GM18873 (cell line): ENCODE results near the gene SLC25A36.
"Not testable (repeated sequence)": the region's sequence is repeated elsewhere in the genome, so short reads cannot be mapped to it uniquely, and the experiment has no call there.

Experiments
- ATAC-seq: cut with Tn5 transposase; IDR thresholded peaks from one replicate; pipeline ENCODE4 v1.9.1; 2021; ENCODE audit warnings: mild to moderate bottlenecking, moderate library complexity, moderate number of reproducible peaks; ENCODE audit not compliant: unreplicated experiment, low FRiP score

Gene SLC25A36

DNA sequence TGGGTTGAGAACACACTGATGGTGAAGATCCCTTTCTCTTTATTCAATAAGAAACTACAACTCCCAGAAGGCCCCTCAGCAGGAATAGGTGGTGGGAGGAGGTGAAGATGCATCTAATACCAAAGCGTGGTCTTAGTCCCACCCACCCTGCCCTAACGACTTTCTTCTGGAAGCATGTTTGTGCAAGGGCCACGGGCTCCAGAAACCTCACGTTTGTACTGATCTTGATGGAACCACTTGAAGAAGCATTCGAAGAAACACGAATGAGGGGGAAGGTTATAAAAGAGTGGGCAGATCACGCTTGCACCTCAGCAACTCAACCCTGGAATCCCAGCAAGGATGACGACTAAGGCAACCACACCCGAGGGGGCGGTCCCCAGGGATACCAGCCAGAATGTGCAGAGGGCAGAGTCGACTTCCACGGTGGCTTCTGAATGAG lies 10.6 kb upstream of the SLC25A36 start:
- ATAC-seq = no peak

DNA sequence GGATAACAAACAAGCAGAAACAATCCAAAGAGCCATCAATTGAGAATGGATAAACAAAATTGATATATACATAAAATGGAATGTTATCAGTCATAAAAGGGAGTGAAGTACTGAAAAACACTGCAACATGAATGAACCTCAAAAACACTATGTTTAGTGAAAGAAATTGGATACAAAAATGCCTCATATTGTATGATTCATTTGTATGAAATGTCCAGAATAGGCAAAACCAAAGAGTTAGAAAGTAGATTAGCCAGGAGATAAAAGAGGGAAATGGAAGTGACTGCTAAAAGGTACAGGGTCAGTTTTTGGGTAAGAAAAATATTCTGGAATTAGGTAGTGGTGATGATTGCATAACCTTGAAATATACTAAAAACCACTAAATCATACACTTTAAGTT lies 9.8 kb upstream of the SLC25A36 start:
- ATAC-seq = no peak

DNA sequence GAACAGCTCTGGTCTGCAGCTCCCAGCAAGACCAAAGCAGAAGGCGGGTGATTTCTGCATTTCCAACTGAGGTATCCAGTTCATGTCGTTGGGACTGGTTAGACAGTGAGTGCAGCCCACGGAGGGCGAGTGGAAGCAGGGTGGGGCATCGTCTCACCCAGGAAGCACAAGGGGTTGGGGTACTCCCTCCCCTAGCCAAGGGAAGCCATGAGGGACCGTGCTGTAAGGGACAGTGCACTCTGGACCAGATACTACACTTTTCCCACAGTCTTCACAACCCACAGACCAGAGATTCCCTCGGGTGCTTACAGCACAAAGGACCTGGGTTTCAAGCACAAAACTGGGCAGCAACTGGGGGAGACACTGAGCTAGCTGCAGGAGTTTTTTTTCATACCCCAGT lies 8.5 kb upstream of the SLC25A36 start:
- ATAC-seq = no peak

- no peak for ATAC-seq
These were observed 8.1 kb upstream of the SLC25A36 start for GRCh38 chr3:140933552-140933951.

GRCh38 chr3:140939305-140939704 lies 2.3 kb upstream of the SLC25A36 start:
- ATAC-seq = not testable (repeated sequence)

GRCh38 chr3:140941090-140941433 lies 574 bp upstream of the SLC25A36 start:
- ATAC-seq = no peak

GRCh38 chr3:140942221-140943104 lies 827 bp downstream of the SLC25A36 start:
- ATAC-seq = peak; percentile 33

DNA sequence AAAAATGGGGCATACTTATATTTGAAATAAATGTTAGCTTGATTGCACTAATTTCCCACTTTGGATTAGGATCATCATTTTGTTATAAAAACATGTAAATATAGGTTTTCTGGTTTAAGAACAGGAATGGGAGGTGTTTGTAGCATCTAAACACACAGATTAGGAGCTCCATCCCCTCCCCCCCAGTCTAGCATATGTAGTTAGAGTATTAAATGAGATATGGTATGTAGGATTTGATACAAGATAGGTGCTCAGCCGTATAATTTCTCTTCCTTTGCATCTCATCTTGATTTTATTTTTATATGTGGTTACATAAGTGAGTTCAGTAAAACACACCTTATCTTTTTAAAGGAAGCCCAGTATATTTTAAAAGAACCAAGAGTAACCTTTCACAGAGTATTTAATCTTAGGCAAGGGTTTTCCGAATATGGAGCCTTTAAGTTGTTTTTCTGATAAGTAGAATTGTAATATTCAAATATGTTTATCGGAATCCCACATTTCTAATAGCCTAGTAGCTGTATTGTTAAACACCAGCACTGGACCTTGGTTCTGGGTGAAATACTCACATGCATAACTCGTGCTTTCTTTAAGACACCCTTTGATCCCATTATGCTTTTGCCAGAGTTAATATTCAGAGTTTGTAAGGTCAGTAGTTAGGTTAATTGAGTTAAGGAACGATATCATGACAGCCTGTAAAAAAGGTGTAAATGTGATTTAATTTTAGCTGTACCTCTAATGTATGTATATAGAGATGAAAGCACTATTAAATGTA lies 2.3 kb downstream of the SLC25A36 start:
- no peak for ATAC-seq

- no peak for ATAC-seq
These were observed 7.0 kb downstream of the SLC25A36 start for GRCh38 chr3:140948460-140949249.

- no peak for ATAC-seq
These were observed 8.5 kb downstream of the SLC25A36 start for GRCh38 chr3:140950144-140950543.

- no peak for ATAC-seq
These were observed 9.2 kb downstream of the SLC25A36 start for GRCh38 chr3:140950863-140951262.

GRCh38 chr3:140951750-140952149 lies 10.1 kb downstream of the SLC25A36 start:
- not testable (repeated sequence) for ATAC-seq

GRCh38 chr3:140953028-140953960 lies 11.7 kb downstream of the SLC25A36 start:
- no peak for ATAC-seq

DNA sequence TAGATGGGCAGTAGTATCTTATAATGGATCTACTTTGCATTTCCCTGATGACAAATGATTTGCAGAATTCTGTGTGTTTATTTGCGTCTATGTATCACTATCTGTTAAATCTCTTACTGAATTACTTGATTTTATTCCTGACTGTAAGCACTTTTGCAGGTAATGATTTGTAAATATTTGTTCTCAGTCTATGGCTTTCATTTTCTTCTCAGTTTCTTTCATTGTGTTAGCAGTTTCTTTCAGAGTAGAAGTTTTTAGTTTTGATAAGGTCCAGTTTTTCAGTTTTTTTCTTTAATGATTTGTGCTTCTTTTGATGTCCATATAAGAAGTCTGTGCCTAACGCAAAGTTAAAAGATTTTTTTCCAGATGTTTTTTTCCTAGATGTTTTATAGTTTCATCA lies 12.9 kb downstream of the SLC25A36 start:
- no peak for ATAC-seq

DNA sequence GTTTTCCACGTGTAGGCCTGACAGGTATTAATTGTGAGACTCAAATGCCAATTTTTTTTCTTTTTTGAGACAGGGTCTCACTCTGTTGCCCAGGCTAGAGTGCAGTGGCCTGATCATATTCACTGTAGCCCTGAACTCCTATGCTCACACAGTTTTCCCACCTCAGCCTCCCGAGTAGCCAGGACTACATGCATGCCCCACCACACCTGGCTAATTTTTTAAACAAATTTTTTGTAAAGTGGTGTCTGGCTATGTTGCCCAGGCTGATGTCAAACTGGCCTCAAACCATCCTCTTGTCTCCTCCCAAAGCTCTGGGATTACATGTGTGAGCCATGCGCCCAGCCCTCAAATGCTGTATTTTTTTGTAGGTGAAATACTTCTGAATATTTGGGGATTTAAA lies 14.0 kb downstream of the SLC25A36 start:
- ATAC-seq = no peak

DNA sequence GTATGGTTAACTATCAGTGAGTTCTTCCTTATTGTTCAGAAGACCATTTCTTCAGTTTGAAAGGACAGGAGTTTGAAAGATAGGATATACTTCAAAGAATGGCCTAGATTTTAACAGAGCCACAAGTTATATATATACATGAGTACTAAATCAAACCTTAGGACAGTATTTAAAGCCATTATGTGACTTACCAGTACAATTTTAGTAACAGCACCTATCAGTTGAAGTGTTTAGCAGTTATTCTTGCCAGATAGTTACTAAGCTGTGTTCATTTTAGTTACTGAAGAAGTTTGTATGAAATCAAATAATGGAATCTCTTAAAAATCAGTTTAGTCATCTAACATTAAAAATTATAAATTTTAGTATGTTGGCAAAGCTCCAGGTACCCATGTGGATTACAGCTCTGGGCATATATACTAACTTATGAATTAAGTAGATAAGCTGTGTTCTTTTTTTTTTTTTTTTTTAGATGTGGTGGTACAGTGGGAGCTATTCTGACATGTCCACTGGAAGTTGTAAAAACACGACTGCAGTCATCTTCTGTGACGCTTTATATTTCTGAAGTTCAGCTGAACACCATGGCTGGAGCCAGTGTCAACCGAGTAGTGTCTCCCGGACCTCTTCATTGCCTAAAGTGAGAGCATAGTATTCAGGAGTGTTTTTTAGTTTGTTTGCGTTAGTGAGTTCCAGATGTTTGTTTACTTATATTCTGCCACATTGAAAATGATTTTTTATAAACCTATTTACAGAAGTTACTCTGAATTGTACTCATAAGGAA lies 14.6 kb downstream of the SLC25A36 start:
- no peak for ATAC-seq

DNA sequence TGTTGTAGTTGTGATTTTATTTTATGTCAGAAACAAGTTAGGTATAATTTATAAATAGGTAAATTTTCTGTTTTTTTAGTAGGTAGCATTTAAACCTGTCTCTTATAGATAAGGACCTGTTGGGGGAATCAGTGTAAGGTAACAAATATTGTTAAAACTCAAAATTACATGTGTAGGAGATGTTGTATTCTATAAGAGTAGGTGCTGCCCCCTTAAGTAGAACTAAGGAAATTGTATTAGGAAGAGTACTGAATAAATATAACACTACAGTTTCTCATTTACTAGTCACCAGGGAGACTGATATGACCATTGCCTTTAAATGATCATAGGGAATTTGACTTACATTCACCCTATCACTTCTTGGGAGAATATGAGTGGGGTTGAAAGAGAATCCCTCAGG lies 31.2 kb downstream of the SLC25A36 start:
- no peak for ATAC-seq

DNA sequence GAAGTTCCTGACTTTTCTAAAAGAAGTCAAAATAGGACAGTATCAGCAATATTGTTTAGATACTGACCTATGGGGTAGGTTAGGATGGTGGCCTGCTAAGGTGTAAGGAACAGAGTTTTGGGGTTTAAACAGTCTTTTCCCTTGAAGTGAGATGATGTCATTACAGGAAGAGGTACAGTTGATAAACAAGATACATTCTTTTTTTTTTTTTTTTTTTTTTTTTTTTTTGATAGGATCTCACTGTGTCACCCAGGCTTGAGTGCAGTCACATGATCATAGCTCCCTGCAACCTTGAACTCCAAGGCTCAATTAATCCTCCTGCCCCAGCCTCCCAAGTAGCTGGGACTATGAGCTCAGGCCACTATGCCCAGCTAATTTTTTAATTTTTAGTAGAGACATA lies 33.3 kb downstream of the SLC25A36 start:
- ATAC-seq = no peak

- no peak for ATAC-seq
These were observed 39.0 kb downstream of the SLC25A36 start for GRCh38 chr3:140980663-140981062.
